Measurements from ENCODE around the gene MTERF4.

GRCh38 chr2:241108271-241109209, 6.5 kb upstream of the MTERF4 start:
- TF ChIP-seq CTCF (IDR thresholded peaks at IDR 0.05; ENCODE audit: low read depth, low read length) (no peak), POLR2A (IDR thresholded peaks at IDR 0.05; ENCODE audit: extremely low read depth, insufficient read length) (no peak)
